GM12874 (cell line): Measurements from ENCODE around the gene DCDC2.

Experiments used
- TF ChIP-seq, protein P1 (sequence below): IDR thresholded peaks from 2 replicates; pipeline ENCODE4 v1.5.1; 2011; ENCODE audit warnings: low read depth, mild to moderate bottlenecking, control low read depth, low read length, moderate library complexity; ENCODE audit not compliant: insufficient read depth

The DCDC2 gene

DNA sequence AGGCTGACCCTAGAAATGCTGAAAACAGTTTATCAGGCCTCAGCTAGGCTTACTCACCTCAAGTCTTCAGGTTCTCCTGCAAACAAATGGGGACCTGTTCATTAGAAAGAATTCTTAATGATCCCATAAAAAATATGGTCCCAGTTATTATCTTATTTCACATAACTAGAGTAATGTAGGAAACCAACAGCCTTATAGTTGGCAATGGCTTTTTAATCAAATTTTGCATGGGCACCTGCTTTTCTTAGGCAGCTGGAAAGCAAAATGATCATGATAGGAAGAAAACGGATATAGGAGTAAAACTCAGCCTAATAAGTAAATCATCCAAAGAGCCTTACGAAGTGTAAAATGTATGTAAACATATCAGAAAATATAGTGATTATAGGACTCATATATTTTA is 230.5 kb downstream of the DCDC2 start:
- TF ChIP-seq, protein P1, sequence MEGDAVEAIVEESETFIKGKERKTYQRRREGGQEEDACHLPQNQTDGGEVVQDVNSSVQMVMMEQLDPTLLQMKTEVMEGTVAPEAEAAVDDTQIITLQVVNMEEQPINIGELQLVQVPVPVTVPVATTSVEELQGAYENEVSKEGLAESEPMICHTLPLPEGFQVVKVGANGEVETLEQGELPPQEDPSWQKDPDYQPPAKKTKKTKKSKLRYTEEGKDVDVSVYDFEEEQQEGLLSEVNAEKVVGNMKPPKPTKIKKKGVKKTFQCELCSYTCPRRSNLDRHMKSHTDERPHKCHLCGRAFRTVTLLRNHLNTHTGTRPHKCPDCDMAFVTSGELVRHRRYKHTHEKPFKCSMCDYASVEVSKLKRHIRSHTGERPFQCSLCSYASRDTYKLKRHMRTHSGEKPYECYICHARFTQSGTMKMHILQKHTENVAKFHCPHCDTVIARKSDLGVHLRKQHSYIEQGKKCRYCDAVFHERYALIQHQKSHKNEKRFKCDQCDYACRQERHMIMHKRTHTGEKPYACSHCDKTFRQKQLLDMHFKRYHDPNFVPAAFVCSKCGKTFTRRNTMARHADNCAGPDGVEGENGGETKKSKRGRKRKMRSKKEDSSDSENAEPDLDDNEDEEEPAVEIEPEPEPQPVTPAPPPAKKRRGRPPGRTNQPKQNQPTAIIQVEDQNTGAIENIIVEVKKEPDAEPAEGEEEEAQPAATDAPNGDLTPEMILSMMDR: no peak

- TF ChIP-seq, protein P1: no peak
Observed at GRCh38 chr6:24126586-24127192, 231.2 kb downstream of the DCDC2 start.

DNA sequence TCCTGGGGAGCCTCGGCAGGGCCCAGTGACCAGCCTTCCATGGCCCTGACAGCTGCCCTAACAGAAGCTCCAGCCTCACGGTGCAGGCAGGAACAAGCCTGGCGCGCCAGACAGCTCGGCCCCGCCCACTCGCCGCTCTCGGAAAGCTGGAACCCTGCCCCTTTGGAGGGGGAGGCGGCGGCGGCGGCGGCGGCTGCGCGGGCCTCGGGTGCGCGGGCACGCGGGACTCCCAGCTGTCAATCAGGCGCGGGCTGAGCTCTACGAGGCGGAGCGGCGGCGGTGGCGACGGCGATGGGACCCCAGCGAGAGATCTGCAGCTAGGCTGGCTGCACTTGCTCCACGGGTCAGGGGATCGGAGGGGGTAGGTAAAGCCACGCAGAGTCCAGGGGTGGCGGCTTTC is 231.9 kb downstream of the DCDC2 start, which contains the start of gene NRSN1:
TSS of gene NRSN1 (plus strand) at position 236 of the 400 bp plus-strand sequence. CDS start 8,113 bp downstream, outside the sequence.
- TF ChIP-seq, protein P1: no peak

DNA sequence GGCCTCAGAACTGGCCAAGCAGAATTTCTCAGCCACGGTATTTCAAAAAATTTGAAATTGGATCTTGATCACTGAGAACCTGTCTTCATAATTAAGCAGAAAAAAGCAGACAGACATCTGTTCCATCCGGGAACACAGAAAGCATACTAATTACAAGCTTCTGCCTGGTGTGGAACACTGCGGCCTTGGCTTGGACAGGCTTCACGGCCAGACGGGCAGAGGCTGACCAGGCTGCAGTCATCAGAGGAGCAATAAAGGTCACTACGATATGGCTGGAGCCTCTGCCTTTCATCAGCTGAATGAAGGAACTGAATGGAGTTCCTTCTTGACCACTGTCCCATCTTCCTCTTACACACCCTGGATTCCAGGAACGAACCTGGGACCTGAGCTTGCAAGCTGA is 235.7 kb downstream of the DCDC2 start:
- TF ChIP-seq, protein P1: no peak
